OCI-LY1 (cell line): ENCODE results near the gene MECP2.

Source experiments
- H2AFZ ChIP-seq: fragments of 200-600 bp; sonication (generic), shearing (Covaris generic); 2 replicates; pipeline ENCODE4 v1.6.0; 2014; ENCODE audit warnings: antibody characterized with exemption, mild to moderate bottlenecking, low read length
- H3F3A ChIP-seq: fragments of 200-600 bp; sonication (generic), shearing (Covaris generic); 2 replicates; pipeline ENCODE4 v1.6.0; 2014; ENCODE audit warnings: mild to moderate bottlenecking, antibody characterized with exemption, low read length, moderate library complexity; ENCODE audit not compliant: insufficient read depth
- H3K27ac ChIP-seq: fragments of 200-600 bp; sonication (generic); 2 replicates; pipeline ENCODE4 v1.5.1; 2014; ENCODE audit warnings: low read length, mixed run types, mild to moderate bottlenecking, low read depth; ENCODE audit not compliant: poor library complexity, severe bottlenecking
- H3K27me3 ChIP-seq: fragments of 200-600 bp; sonication (generic); 2 replicates; pipeline ENCODE4 v1.6.0; 2014; ENCODE audit warnings: antibody characterized with exemption, mild to moderate bottlenecking, low read length, moderate library complexity; ENCODE audit not compliant: insufficient read depth
- H3K36me3 ChIP-seq: fragments of 200-600 bp; sonication (generic); 2 replicates; pipeline ENCODE4 v1.6.1; 2014; ENCODE audit warnings: mild to moderate bottlenecking, antibody characterized with exemption, low read length, moderate library complexity, mixed read lengths; ENCODE audit not compliant: insufficient read depth
- H3K4me1 ChIP-seq: fragments of 200-600 bp; sonication (generic); 2 replicates; pipeline ENCODE4 v1.5.1; 2014; ENCODE audit warnings: mild to moderate bottlenecking, low read length, moderate library complexity; ENCODE audit not compliant: insufficient read depth, severe bottlenecking
- H3K4me2 ChIP-seq: fragments of 200-600 bp; sonication (generic), shearing (Covaris generic); 2 replicates; pipeline ENCODE4 v1.6.1; 2014; ENCODE audit warnings: low read length
- H3K4me3 ChIP-seq: fragments of 200-600 bp; sonication (generic); 2 replicates; pipeline ENCODE4 v1.5.1; 2014; ENCODE audit warnings: low read length, low read depth, mild to moderate bottlenecking, mixed read lengths; ENCODE audit not compliant: poor library complexity, severe bottlenecking
- H3K79me2 ChIP-seq: fragments of 200-600 bp; shearing (Covaris generic); 2 replicates; pipeline ENCODE4 v1.6.1; 2016; ENCODE audit warnings: mixed run types, low read length, mixed read lengths; ENCODE audit not compliant: insufficient read depth
- H3K9ac ChIP-seq: fragments of 200-600 bp; sonication (generic), shearing (Covaris generic); 2 replicates; pipeline ENCODE4 v1.6.1; 2014; ENCODE audit warnings: mild to moderate bottlenecking, low read length, mixed read lengths
- H3K9me2 ChIP-seq: fragments of 200-600 bp; sonication (generic), shearing (Covaris generic); 2 replicates; pipeline ENCODE4 v1.6.1; 2014; ENCODE audit warnings: low read depth, mild to moderate bottlenecking, low read length, mixed read lengths
- H3K9me3 ChIP-seq: fragments of 200-600 bp; shearing (Covaris generic); 2 replicates; pipeline ENCODE4 v1.6.1; 2014; ENCODE audit warnings: low read length, mixed read lengths
- H4K20me1 ChIP-seq: fragments of 200-600 bp; sonication (generic), shearing (Covaris generic); 2 replicates; pipeline ENCODE4 v1.6.0; 2016; ENCODE audit warnings: mild to moderate bottlenecking, low read length; ENCODE audit not compliant: insufficient read depth
- CTCF ChIP-seq: fragments of 200-600 bp; sonication (generic), shearing (Covaris generic); IDR thresholded peaks from 2 replicates; pipeline ENCODE4 v1.5.1; 2017; ENCODE audit warnings: mild to moderate bottlenecking, antibody characterized with exemption, low read length, moderate library complexity, mixed read lengths
- EZH2 ChIP-seq: fragments of 200-600 bp; sonication (generic), shearing (Covaris generic); IDR thresholded peaks from 2 replicates; pipeline ENCODE4 v1.8.0; 2017; ENCODE audit warnings: borderline replicate concordance, mixed run types, mild to moderate bottlenecking, antibody characterized with exemption, low read length, moderate library complexity, mixed read lengths

MECP2 gene

DNA sequence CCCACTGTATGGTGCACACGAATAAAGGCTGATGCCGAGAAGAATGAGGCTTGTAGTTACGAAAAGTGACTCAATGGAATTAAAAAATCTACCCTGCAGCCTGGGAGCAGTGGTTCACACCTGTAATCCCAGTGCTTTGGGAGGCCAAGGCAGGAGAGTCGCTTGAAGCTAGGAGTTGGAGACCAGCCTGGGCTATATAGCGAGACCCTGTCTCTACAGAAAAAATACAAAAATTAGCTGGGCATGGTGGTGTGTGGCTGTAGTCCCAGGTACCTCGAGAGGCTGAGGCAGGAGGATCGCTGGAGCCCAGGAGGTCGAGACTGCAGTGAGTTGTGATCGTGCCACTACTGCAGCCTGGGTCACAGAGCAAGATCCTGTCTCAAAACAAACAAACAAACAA lies 34.8 kb upstream of the MECP2 start:
- no peak for TF ChIP-seq CTCF
- no peaks in the 10 kb centered on the region for H3K9me3 ChIP-seq
- no peak overlapping the region for H3K4me2 ChIP-seq
- no peaks in the 10 kb centered on the region for H3K36me3 ChIP-seq
- no peak overlapping the region for H2AFZ ChIP-seq
- no peaks in the 10 kb centered on the region for H3K27me3 ChIP-seq
- H3K9ac ChIP-seq, result no peak overlapping the region
- H3F3A ChIP-seq, result no peaks in the 10 kb centered on the region
- H3K27ac ChIP-seq, result no peak overlapping the region
- H3K9me2 ChIP-seq, result no peaks in the 10 kb centered on the region
- no peaks in the 10 kb centered on the region for H3K4me1 ChIP-seq
- H3K4me3 ChIP-seq, result no peak overlapping the region
- H4K20me1 ChIP-seq, result no peaks in the 10 kb centered on the region
- H3K79me2 ChIP-seq, result no peaks in the 10 kb centered on the region

DNA sequence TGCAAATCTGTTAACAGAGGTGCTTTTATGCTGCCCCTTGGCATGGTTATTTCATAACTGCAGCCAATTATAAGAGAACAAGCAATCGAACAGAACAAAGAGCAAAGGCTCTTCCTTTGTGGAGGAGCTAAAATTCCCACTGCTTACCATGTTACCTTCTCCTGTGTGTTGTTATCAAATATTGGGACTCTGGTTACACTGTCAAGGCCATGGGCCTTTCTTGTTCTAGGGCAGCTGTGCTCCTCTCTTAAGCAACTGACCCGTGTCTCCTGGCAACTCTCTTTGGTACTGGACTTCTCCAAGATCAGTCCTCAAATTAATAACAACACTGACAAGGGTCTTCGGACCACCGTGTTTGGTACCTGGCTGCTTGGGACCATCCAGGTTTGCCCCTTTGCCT lies 34.4 kb upstream of the MECP2 start:
- Histone ChIP-seq H3K9me3 (no peaks in the 10 kb centered on the region), H3F3A (no peaks in the 10 kb centered on the region), H3K4me2 (no peak overlapping the region), H2AFZ (no peak overlapping the region), H3K9me2 (no peaks in the 10 kb centered on the region), H3K4me1 (no peaks in the 10 kb centered on the region), H3K4me3 (no peak overlapping the region), H3K79me2 (no peaks in the 10 kb centered on the region), H3K36me3 (no peaks in the 10 kb centered on the region), H3K9ac (no peak overlapping the region), H3K27ac (no peak overlapping the region), H4K20me1 (no peaks in the 10 kb centered on the region), H3K27me3 (no peaks in the 10 kb centered on the region)
- TF ChIP-seq EZH2, result no peak
- no peak for TF ChIP-seq CTCF

DNA sequence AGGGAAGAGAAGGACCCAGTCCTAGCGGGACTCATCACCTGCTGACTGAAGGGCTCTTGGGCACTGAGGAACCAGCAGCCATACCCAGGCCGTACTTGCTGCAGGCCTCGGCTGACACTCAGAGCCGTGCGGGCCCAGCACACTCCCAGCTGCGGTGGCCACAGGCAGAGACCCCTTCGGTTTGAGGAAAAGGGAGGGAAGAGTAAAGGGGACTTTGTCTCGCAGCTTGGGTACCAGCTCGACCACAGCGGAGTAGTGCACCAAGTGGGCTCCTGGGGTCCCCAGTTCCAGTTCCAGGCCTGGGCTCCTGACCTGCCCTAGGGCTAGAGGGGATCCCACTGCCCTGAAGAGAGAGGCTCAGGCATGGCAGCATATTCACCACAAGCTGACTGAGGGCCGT lies 28.6 kb upstream of the MECP2 start:
- TF ChIP-seq CTCF (no peak), EZH2 (no peak)
- Histone ChIP-seq H3K27me3 (no peaks in the 10 kb centered on the region), H3K4me1 (no peaks in the 10 kb centered on the region)

More for the DNA sequence above, 28.6 kb upstream of the MECP2 start:
- no peak overlapping the region for H3K4me3 ChIP-seq
- no peaks in the 10 kb centered on the region for H3K36me3 ChIP-seq
- H3K27ac ChIP-seq, result no peak overlapping the region
- H3K79me2 ChIP-seq, result no peaks in the 10 kb centered on the region
- no peak overlapping the region for H2AFZ ChIP-seq
- H3K4me2 ChIP-seq, result no peak overlapping the region
- H3K9ac ChIP-seq, result no peak overlapping the region
- H4K20me1 ChIP-seq, result no peaks in the 10 kb centered on the region
- no peaks in the 10 kb centered on the region for H3K9me2 ChIP-seq
- H3F3A ChIP-seq, result no peaks in the 10 kb centered on the region
- no peaks in the 10 kb centered on the region for H3K9me3 ChIP-seq
